Measurements from ENCODE around the gene UGT1A7.

The UGT1A7 gene

DNA sequence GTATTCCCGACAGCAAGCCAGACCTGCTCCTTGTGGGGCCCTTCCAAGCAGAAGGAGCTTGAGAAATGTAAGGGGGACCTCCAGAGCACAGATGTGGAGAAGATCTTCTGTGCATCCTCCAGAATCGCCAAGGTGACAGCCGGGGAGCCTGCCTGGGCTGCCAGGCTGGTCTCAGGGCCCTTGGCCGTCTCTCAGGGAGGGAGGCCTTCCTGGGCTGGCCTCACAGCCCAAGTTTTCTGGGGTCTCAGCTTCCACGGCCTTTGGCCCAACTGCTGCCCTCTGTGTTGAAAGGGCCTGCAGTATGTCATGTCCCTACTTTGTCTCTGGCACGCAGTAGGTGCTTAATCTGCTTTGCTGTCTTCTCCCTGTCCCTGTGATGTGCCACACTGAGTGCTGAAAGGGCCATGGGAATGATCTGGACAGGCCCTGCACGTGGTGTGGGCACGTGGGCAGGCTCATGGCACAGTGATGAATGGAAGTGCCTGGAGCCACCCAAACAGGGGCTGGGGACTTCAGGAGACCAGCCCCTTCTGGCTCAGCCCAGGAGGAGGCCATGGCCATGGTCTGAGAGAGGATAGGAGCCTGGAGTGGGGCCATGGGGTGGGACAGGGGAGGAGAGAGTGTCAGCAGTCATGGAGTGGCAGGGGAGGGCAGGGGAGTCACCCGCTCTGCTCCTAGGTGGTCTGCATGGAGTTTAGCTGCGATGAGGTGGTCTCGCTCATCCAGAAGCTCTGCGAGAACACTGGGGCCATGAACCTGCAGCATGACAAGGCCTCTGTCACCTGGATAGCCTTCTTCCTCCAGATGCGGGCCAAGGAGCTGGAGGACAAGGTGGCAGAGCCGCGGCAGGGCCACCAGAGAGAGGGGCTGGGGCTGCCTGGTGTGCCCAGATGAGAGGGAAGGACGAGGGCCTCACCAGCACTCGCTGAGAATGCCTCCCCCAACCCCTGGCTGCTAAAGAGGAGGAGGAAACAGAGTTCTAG is 137.2 kb downstream of the UGT1A7 start:
- no peak for DNase-seq (ENCODE audit: low spot score)

DNA sequence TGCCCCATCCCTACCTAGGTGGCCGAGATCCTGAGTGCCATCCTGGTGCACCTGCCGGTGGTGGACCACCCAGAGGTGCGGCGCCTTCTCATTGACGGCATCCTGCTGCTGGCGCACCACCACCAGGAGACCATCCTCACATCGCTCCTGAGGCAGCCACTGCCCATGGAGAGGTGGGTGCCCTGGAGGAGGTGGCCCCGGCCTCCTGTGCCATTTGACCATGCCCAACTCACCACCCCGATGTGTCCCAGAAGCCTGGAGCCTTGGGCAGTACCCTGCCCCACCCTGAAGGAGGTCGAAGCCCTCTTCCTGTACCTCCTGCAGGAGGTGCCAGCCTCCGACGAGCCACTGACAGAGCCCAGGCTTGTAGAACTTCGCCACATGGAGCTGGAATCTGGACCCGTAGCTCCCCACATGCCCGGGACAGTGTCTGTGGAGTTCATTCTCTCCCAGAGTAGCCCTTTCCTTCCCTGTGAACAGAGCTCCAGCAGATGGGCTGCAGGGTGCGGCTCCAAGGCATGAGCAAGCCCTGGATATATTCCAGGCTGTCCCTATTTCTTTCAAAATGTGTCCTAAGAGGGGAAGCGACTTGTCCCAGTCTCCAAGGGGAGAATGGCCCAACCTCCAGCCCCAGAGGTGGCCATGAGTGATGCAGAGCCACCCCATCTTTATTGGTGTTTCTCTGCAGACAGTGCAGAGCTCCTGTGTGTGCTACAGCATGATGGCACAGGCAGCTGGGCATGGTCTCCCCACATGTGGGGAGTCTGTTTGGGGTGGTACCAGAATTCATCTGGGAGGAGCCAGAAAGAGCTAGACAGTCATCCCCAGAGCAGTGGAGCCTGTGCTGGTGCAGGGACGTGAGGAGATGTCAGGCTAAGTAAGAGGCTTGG is 138.4 kb downstream of the UGT1A7 start:
- no peak for DNase-seq (ENCODE audit: low spot score)

DNA sequence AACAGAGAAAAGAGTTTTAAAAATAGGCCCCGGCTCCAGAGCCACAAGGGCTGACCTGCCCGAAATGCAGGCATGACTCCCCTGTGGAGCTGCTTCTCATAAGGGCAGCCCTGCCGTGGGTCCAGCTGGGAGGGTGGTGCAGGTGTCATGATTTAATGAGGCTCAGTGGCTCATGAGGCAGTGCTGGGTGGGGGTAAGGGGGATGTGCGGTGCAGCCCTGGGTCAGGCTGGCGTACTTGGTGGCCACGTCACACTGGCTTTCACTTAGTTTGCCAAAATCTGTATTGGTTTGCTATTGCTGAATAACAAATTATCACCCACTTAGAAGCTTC is 139.0 kb downstream of the UGT1A7 start:
- DNase-seq (ENCODE audit: low spot score), result no peak

DNA sequence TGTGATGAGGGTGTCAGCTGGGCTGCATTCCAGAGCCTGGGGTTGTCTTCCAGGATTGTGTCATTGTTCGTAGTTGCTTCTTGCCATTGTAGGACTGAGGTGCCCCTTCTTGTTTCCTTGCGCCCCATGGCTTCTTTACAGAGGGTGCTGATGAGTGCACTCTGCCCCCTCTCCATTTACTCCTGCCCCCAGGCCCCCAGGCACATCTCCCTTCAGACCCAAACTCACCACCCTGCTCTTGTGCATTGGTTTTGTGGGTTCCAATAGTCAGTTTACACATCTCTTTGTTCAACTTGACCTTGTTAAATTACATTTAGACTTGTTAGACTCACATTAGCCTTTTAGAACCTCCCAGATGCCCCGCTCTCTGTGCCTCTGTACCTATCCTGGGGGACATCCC is 139.5 kb downstream of the UGT1A7 start:
- no peak for DNase-seq (ENCODE audit: low spot score)

DNA sequence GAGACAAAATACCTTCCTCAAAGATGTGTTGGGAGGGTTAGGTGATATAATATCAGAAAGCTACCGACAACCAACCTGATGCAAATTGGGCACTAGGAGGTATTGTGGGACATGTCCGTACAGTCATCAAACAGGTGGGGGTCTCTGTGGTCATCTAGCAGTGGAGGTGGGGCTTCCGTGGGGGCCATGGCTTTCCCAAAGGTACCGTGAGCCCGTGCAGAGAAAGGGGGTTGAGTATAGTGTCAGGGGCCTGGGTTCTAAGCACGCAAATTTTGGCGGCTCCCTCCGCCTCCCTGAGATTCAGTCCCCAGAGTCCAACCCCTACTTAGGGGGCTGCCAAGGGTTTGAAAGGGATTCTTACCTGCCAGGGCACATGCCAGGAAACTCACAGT is 140.0 kb downstream of the UGT1A7 start:
- no peak for DNase-seq (ENCODE audit: low spot score)

DNA sequence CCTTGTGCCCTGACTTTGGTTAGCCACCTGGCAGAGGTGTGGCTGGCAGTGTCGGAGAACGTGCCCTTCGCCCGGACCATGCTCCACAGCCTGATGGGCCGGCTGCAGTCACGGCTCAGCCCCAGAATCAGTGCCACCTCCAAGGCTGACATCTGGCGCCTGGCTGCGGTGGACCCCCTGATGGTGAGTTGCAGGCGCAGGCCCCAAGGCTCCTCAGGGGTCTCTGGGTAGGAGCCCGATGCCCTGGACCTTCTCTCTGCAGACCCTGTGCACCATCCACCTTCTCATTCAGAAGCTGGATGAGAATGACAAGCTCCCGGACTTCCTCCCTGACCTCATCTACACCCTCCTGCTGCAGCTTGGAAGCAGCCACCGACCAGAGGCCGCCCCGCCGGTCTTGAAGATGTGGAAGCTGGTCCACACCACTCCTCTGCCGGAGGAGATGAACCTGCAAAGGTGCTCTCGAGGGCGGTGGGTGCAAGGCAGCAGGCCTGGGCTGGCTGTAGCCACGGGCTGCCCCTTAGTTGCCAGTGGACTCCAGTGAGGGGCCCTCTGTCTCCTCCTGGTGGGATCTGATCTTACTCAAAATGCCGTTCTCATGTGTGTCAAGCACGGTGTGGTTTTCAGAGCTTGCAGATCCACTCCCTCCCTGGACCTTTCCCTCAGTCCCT is 140.5 kb downstream of the UGT1A7 start:
- DNase-seq (ENCODE audit: low spot score), result no peak

All from HuH-7.5 (cell line).